Hepatocyte (in vitro differentiated cells): Measurements from ENCODE around the gene HEMK1.

Experiments
- CTCF ChIP-seq: fragments of 200-600 bp; sonication (generic); IDR thresholded peaks from 2 replicates; pipeline ENCODE4 v1.5.1; 2016; ENCODE audit warnings: antibody characterized with exemption, mild to moderate bottlenecking; ENCODE audit not compliant: poor library complexity
- EZH2 ChIP-seq: fragments of 200-600 bp; sonication (generic); IDR thresholded peaks from 2 replicates; pipeline ENCODE4 v1.6.1; 2016; ENCODE audit warnings: antibody characterized with exemption, mild to moderate bottlenecking, borderline replicate concordance

- TF ChIP-seq CTCF, result no peak
- no peak for TF ChIP-seq EZH2
Observed at GRCh38 chr3:50524746-50525145, 44.6 kb upstream of the HEMK1 start.
